PC-3 (cell line): ENCODE data around the gene RIPOR3. TPM values are rescaled to one million over a fixed set of nuclear protein-coding genes. Genes with fewer than 3 reads are reported as not detected.

Experiments used
- ATAC-seq: fragments of 200-7000 bp; cut with Tn5 transposase; 2 replicates; pipeline ENCODE4 v1.9.1; 2020; ENCODE audit warnings: mild to moderate bottlenecking, moderate library complexity
- BruUV-seq: library from RNA; stranded (reverse); fragments of 400-500 nt; replicated peaks from 2 replicates; lab custom pipeline; 2021; lab: Mats Ljungman, UMichigan
- CTCF ChIA-PET: fragments of 300-600 bp; sonication (Branson Sonifier 250); formaldehyde crosslinking; loops from one replicate; lab custom pipeline; 2022; ENCODE audit warnings: antibody characterized with exemption; lab: Charles Lee
- POLR2A ChIA-PET: fragments of 300-600 bp; sonication (Branson Sonifier 250); formaldehyde crosslinking; loops from one replicate; lab custom pipeline; 2022; ENCODE audit warnings: antibody characterized with exemption; ENCODE audit not compliant: unreplicated experiment; lab: Charles Lee
- DNase-seq: peaks from one replicate; pipeline ENCODE4 v3.0.0-alpha.2; 2015
- H2AFZ ChIP-seq: fragments of 300-600 bp; sonication (generic); 2 replicates; pipeline ENCODE4 v1.6.0; 2016; ENCODE audit warnings: antibody characterized with exemption, low read length
- H3F3A ChIP-seq: fragments of 300-600 bp; sonication (generic); one replicate; pipeline ENCODE4 v1.6.0; 2017; ENCODE audit warnings: antibody characterized with exemption, low read length, control low read depth, mild to moderate bottlenecking; ENCODE audit not compliant: unreplicated experiment
- H3K27ac ChIP-seq: fragments of 300-600 bp; sonication (generic); 2 replicates; pipeline ENCODE4 v1.5.1; 2016; ENCODE audit warnings: mild to moderate bottlenecking, low read length
- H3K27me3 ChIP-seq: fragments of 300-600 bp; sonication (generic); 2 replicates; pipeline ENCODE4 v1.6.1; 2016; ENCODE audit warnings: low read length, mixed read lengths
- H3K36me3 ChIP-seq: fragments of 300-600 bp; sonication (generic); 2 replicates; pipeline ENCODE4 v1.6.1; 2016; ENCODE audit warnings: low read depth, mixed run types, low read length, mixed read lengths
- H3K4me1 ChIP-seq: fragments of 300-600 bp; sonication (generic); 2 replicates; pipeline ENCODE4 v1.5.1; 2016; ENCODE audit warnings: low read length; ENCODE audit not compliant: insufficient read depth
- H3K4me2 ChIP-seq: fragments of 300-600 bp; sonication (generic); 2 replicates; pipeline ENCODE4 v1.6.0; 2016; ENCODE audit warnings: low read length
- H3K4me3 ChIP-seq: fragments of 300-600 bp; sonication (generic); 2 replicates; pipeline ENCODE4 v1.5.1; 2016; ENCODE audit warnings: mild to moderate bottlenecking, low read length, mixed read lengths
- H3K79me2 ChIP-seq: fragments of 300-600 bp; sonication (generic); 2 replicates; pipeline ENCODE4 v1.6.1; 2017; ENCODE audit warnings: low read length, mixed read lengths
- H3K9ac ChIP-seq: fragments of 300-600 bp; sonication (generic); 2 replicates; pipeline ENCODE4 v1.6.0; 2016; ENCODE audit warnings: mild to moderate bottlenecking, low read length
- H3K9me2 ChIP-seq: fragments of 300-600 bp; sonication (generic); replicated peaks from 2 replicates; pipeline ENCODE4 v1.6.1; 2016; ENCODE audit warnings: mixed run types, low read length, mixed read lengths
- H3K9me3 ChIP-seq: fragments of 300-600 bp; sonication (generic); 2 replicates; pipeline ENCODE4 v1.6.1; 2016; ENCODE audit warnings: low read length, mixed read lengths
- H4K20me1 ChIP-seq: fragments of 300-600 bp; sonication (generic); 2 replicates; pipeline ENCODE4 v1.6.1; 2016; ENCODE audit warnings: low read length, mixed read lengths
- CTCF ChIP-seq: fragments of 300-600 bp; sonication (generic); conservative IDR thresholded peaks from 2 replicates; pipeline ENCODE4 v1.5.1; 2017; ENCODE audit warnings: antibody characterized with exemption, low read depth, mild to moderate bottlenecking, low read length
- EZH2 ChIP-seq: fragments of 300-600 bp; sonication (generic); IDR thresholded peaks from one replicate; pipeline ENCODE4 v1.6.1; 2017; ENCODE audit warnings: antibody characterized with exemption, mild to moderate bottlenecking, low read length; ENCODE audit not compliant: unreplicated experiment
- EZH2phosphoT487 ChIP-seq: fragments of 300-600 bp; sonication (generic); IDR thresholded peaks from 2 replicates; pipeline ENCODE4 v1.6.1; 2018; ENCODE audit warnings: mild to moderate bottlenecking, antibody characterized with exemption, low read length, borderline replicate concordance
- intact Hi-C: fragments of 100-400 bp; cut with micrococcal nuclease; formaldehyde crosslinking; loops from 2 replicates; pipeline ENCODE4 v1.9.0; 2023
- total RNA-seq: library from RNA; depleted of rRNA; stranded (reverse); fragments of >200 nt; gene quantifications from 2 replicates; pipeline ENCODE4 v1.2.3, GENCODE V29; 2014

Gene RIPOR3
- total RNA-seq, 1 experiment from 2014 or later = 0.04 TPM

DNA sequence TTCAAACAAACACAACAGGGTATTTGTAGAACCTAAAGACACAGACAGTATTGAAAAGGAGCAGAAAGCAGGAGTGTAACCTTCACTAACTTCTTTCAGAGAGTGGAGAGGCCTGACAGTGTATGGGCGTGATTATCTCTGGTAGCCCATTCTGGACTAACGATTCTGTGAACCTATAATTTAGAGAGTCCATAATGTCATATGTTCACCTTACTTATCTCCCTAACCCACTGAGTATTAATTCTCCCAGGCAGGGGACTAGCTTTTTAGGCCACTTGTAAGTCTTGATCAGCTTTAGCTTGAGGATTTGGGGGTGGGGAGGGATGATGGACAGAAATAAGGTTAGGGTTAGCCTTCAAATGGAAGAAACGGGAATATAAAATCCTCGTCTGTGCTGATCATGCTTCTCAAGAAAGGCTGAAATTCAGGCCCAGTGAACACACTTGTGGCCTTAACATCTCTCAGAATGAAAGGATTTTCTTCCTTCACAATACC is 37.2 kb upstream of the RIPOR3 start:
- H3K4me1 ChIP-seq = peaks cover 53% of the 10 kb centered on the region
- intact Hi-C loops = no loop called here
- no peak overlapping the region for H3K9ac ChIP-seq
- H4K20me1 ChIP-seq = peaks cover 4% of the 10 kb centered on the region; the same call in 1 of the 2 replicates
- ChIA-PET CTCF (interaction anchor here (0.7 to 0.8 kb wide), 2 partner anchors 15 to 16 kb away, joined by 3 to 11 read pairs; no protein-coding TSS in a partner anchor), POLR2A (no interaction called here)
- H3K4me2 ChIP-seq = peak overlapping the region; percentile 97
- no peak for DNase-seq
- no peaks in the 10 kb centered on the region for H3K27me3 ChIP-seq
- TF ChIP-seq EZH2phosphoT487 = no peak
- no peak for TF ChIP-seq EZH2
- TF ChIP-seq CTCF = no peak
- H3K4me3 ChIP-seq = no peak overlapping the region
- no peaks in the 10 kb centered on the region for H3K9me3 ChIP-seq
- no TSS peak for BruUV-seq
- peak overlapping the region; percentile 32; the same call in 1 of the 2 replicates for H2AFZ ChIP-seq
- H3K36me3 ChIP-seq = no peaks in the 10 kb centered on the region
- ATAC-seq = no peak
- H3K27ac ChIP-seq = 0 out of 2 replicates have a peak overlapping the region, but pooled peaks have one; percentile 33
- no peaks in the 10 kb centered on the region for H3K9me2 ChIP-seq
- no peaks in the 10 kb centered on the region for H3F3A ChIP-seq
- peaks cover 22% of the 10 kb centered on the region for H3K79me2 ChIP-seq

GRCh38 chr20:50727792-50728485 is 36.6 kb upstream of the RIPOR3 start:
- no peak for DNase-seq
- no peaks in the 10 kb centered on the region for H3K9me3 ChIP-seq
- H3K9me2 ChIP-seq = no peaks in the 10 kb centered on the region
- peaks cover 4% of the 10 kb centered on the region; the same call in 1 of the 2 replicates for H4K20me1 ChIP-seq
- no peak overlapping the region for H3K27ac ChIP-seq
- TF ChIP-seq CTCF (no peak), EZH2phosphoT487 (no peak), EZH2 (no peak)
- no peaks in the 10 kb centered on the region for H3K27me3 ChIP-seq
- no peaks in the 10 kb centered on the region for H3F3A ChIP-seq
- H3K4me1 ChIP-seq = peaks cover 47% of the 10 kb centered on the region
- no peak overlapping the region for H2AFZ ChIP-seq
- no TSS peak for BruUV-seq
- no peak overlapping the region for H3K4me2 ChIP-seq
- intact Hi-C loops = no loop called here
- POLR2A ChIA-PET = no interaction called here
- peaks cover 16% of the 10 kb centered on the region for H3K79me2 ChIP-seq
- H3K36me3 ChIP-seq = no peaks in the 10 kb centered on the region
- CTCF ChIA-PET = interaction anchor here (0.7 to 0.8 kb wide), 2 partner anchors 15 to 16 kb away, joined by 3 to 11 read pairs; no protein-coding TSS in a partner anchor
- no peak overlapping the region for H3K9ac ChIP-seq
- no peak for ATAC-seq
- H3K4me3 ChIP-seq = no peak overlapping the region
